GM20431 (cell line): ENCODE data around the gene DGKG.

Source experiments
- in situ Hi-C: fragments of 300-500 bp; cut with MseI, MboI; formaldehyde crosslinking; loops from one replicate; pipeline ENCODE4 v1.15.0; 2020; ENCODE audit warnings: low sequenced_read_pairs; ENCODE audit not compliant: unreplicated experiment

Gene DGKG

DNA sequence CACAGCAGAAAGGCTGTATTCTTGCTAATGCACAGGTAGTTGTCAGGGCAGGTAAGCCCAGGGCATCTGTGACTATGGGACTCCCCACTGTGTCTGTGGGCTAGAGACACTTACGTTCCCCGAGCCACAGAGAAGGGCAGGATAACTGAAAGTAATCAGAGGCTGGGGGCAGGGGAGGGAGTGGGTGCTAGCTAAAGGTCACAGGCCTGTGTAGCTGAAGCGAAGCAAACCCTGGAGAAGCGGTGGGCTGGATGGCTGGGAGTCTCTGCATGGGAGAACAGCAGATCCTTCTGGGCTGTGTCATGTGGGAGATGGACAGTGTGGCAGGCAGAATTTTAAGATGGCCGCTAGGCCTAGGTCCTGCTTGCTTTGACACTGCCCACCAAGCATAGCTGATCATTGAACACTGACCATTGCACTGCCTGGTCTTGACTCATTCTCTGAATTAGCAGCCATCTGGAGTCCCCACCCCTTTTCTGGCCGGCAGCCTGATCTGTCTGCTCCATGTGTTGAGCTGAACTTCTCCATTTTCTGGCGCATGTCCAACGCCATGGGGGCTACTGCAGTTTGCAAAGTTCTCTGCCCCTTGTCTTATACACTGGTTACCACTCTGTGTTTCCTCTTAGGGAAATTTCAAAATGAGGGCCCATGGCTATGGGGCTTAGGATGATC is 110.0 kb downstream of the DGKG start:
- in situ Hi-C loops, result loop anchor here (10.0 kb wide), 1 partner anchor 283 kb away; no protein-coding TSS in a partner anchor

DNA sequence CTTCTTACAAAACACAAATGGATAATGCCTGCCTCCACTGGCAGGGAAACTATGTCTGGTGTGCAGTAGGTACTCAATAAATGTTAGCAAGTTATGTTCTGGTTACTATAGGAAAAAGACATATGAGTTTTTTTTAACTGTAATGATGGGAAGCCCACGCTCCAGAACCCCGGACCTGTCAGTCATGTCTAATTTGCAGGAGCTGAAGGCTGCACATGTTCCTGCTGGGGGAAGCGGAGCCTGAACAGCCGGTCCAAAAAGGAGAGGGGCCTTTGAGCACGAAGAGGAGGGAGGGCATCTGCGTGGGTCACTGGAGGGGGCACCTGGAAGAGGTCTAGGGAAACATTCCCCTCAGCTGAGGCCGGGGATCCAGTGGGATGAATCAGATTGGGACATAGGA is 113.2 kb downstream of the DGKG start:
- in situ Hi-C loops, result loop anchor here (10.0 kb wide), 1 partner anchor 264 kb away; no protein-coding TSS in a partner anchor

DNA sequence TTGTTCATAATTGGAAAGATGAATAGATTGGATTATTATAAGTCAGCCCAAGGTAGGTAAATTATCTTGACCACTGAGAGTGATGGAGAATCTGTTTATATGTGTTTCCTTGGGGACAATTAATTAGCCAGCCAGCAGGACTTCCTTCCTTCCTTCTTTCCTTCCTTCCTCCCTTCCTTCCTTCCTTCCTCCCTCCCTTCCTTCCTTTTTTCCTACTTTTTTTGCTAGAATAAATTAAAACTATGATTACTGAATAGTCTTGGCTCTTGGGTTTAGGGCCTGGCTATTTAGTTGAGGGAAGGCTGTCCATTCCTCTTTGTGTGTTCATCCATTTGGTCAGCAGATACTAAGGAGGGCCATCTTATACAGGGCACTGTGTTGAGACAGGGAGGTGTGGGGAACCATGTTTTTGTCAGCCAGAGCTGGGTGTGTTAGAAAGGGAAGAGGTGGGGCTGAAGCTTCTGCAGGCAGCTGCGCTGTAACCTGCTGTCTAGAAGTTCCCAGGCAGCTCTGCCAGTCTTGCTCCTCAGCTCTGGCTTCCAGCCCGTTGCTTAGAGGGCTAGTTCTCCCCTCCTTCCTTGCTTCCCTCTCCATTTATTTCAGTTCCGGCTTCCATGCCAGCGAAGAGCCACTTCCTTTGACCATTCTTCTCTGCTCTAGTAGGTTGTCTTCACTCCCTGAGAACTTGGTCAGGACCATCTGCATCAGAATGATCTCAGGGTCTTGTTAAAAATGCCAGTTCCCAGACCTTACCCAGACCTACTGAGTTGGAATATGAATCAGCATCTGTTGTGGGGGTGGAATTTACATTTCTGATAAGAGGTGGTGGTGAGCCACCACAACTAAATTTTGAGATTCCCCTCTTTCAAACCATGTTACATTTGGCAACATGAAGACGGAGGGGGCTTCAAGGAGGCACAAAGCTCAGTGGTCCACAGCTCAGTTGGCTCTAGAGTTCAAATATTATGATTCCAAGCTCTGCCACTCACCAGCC is 113.9 kb downstream of the DGKG start:
- in situ Hi-C loops, result loop anchor here (10.0 kb wide), 1 partner anchor 263 kb away; no protein-coding TSS in a partner anchor

DNA sequence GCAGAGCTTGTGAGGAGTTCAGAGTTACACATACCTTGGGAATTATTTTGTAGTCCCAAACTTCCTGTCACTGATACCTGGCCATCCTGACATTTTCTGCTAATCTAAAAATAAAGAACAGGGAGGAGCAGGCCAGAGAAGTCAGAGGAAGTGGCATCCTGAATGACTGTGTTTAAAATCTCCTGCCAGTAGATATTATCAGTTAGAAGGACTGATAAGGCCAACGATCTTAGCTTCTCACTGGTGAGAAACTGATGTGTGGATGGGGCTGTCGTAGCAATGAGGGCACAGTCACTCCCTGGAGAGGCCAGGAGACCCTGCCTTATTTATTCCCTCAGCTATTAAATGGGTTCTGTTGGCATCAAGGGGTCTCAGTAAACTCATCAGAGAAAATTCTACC is 115.1 kb downstream of the DGKG start:
- in situ Hi-C loops, result loop anchor here (10.0 kb wide), 1 partner anchor 262 kb away; no protein-coding TSS in a partner anchor

DNA sequence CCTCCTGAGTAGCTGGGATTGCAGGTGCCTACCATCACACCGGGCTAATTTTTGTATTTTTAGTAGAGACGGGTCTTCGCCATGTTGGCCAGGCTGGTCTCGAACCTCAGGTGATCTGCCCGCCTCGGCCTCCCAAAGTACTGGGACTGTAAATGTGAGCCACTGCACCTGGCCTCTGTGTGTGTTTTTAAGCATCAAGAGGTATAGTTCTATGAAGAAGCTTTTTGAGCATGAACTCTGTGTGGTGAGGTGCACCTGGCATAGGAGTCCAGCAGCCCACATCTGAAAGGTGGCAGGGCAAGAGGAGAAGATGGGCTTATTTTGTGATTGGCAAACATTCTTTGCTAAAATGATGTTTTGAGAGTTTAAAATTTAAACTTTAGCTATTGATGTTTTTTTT is 118.0 kb downstream of the DGKG start:
- in situ Hi-C loops, result loop anchor here (10.0 kb wide), 1 partner anchor 259 kb away; no protein-coding TSS in a partner anchor

DNA sequence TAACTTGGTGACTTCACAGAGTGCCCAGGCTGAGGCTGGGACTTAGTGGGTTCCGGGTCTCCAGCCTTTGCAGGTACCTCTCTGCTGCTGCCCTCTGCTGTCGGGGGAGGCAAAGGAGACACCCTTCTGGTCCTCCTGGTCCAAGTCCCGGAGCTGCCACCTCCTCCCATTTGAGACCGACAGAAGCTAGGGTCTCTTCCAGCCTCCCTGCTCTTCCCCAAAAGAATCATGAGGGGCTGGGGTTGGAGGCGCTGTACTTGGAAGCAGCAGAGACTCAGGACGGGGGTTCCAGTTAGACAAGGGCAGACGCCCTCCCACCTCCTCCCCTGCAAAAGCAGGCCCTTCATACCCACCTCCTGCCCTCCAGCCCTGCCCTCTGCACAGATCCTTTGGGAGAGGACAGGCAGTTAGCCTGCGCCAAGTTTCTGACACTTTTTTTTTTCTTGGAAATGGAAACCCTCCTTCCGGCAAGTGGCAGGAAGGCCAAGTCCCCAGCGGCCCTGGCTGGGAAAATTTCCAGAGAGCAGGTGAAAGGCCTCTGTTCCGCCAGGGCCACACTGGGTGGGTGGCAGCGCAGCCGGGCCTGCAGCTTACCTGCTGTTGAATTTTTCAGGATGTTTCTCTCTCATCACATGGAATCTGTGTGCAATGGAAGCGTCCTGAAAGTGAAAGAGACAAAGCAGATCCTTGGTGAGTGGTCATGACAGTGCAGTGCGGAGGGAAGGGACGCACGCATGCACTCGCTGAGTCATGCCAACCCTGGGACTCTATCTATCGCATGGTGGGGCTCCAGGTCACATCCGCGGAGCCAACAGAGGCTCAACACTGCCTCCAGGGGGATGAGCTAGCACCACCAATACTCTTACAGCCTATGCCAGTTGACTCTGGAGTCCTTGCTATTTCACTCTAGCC is 119.9 kb downstream of the DGKG start:
- in situ Hi-C loops, result loop anchor here (10.0 kb wide), 1 partner anchor 257 kb away; no protein-coding TSS in a partner anchor

DNA sequence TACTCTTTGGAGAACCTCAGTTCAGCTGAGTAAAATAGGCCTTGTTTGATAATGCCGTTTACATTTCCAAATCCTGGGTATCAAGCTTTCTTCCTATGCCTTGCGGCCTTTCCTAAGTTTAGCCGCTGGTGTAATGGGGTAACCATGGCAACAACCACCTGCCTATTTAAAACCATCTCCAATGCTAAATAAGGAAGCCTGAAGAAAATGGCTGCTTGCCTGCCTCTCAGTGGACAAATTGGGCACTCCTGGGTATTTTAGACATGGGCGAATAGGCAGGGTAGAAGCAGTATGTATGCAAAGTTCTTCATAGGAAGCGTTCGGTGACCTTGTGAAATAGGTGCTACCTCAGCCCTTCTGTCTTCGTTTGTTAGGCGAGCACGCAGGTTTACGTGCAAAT is 122.7 kb downstream of the DGKG start:
- in situ Hi-C loops, result no loop called here

DNA sequence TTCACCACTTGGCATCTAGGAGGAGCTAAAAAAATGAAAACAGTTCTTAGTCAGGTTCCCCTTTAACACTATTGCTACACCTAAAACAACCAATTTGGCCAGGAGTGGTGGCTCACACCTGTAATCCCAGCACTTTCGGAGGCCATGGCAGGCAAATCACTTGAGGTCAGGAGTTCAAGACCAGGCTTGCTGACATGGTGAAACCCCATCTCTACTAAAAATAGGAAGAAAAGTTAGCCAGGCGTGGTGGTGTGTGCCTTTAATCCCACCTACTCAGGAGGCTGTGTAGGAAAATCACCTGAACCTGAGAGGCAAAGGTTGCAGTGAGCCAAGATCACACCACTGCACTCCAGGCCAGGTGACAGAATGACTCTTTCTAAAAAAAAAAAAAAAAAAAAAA is 124.1 kb downstream of the DGKG start:
- in situ Hi-C loops, result no loop called here

DNA sequence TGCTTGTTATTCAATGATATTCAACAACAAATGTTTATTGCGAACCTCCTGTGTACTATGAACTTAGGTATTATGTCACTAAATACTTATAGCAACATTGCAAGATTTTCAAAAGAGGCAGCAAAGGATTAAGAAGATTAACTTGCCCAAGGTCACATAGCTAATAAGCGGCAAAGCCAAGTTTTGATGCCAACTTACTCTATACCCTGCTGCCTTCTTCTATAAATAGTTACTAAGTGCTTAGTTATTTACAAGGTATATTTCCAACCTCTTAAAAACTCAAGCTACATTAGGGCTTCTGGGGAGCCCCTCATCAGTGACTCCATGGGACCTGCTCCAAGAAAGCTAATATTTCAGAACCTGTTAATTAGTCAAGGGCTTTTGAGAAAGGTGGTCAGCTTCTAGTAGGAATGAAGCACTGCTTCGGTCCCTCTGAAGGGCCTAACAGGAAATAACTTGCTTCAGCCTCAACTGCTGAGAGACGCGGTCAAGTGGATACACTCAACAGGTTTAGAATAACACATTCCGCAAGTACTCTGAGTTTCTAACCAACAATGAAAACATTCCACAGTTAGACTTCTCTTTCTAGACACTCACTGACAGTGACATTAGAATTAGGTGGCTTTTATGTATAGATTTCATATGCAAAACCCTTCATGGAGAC is 125.5 kb downstream of the DGKG start:
- in situ Hi-C loops, result no loop called here

DNA sequence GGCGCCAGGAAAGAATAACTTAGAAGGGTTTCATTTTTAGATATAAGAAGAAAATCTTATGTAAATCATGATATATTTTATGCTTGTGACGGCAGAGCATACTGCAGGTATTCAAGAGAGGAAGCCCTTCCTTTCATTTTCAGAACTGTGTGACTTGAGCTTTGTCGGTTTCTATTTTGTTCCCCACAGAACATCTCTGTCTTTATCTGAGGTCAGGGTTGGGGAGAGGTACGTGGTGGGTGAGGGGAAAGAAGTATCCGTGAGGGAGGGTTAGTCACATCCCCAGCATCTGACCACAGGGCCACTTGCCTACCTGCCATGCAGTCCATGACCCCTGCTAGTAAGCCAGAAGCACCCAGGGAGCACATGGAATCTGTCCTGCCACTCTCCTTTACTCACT is 126.5 kb downstream of the DGKG start:
- in situ Hi-C loops, result no loop called here

DNA sequence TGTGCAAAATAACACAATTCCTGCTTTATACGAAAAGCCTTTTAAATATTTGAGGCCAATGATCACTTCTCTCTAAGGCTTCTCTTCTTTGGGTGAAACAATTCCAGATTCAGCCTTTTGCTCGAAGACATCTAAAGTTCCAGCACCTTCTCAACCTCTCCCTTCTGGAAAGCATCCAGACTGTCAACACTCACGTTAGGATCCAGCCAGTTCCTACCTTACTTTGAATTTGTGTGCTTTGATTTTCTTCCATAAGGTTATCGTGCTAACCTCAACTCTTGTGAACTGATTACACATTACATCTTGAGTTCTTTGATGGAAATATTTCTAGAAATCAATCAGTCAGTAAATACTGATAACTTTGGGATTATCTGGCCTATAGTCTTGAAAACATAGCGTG is 127.9 kb downstream of the DGKG start:
- in situ Hi-C loops, result no loop called here

DNA sequence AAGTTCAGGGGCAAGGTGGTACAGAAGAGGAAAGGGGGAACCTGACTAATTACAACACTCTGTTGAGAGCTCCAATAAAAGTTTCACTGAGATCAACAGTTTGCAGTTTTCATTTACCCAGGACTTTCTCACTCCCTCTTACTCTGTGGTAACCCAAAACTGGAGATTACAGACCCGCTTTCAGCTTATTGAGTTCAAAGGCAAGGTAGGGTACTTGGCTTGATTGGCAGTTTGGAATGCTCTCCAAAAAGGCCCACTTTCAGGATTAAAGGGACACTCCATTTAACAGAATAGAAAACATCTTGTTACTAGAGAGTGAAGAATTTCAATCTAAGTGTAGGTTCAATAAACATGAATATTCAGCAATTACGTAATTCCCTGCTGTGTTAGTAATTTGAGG is 135.6 kb downstream of the DGKG start:
- in situ Hi-C loops, result no loop called here

DNA sequence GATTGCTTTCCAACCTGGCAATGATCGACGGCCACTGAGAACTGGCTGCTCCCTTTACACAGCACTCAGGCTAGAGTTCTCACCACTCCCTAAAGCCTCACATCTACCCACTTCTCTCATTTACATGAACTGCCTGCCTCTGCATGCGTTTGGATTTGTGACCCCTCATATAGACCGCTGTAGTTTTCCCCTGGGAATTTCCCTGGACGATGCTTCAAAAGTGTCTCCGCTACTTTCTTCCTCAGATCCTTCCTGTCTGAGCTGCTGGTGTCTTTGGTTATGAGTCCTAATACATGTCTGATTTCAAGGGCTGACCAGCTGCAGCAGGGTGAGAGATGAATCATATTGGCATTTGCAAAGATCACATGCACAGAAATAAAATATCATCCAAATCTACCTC is 136.4 kb downstream of the DGKG start:
- in situ Hi-C loops, result no loop called here

DNA sequence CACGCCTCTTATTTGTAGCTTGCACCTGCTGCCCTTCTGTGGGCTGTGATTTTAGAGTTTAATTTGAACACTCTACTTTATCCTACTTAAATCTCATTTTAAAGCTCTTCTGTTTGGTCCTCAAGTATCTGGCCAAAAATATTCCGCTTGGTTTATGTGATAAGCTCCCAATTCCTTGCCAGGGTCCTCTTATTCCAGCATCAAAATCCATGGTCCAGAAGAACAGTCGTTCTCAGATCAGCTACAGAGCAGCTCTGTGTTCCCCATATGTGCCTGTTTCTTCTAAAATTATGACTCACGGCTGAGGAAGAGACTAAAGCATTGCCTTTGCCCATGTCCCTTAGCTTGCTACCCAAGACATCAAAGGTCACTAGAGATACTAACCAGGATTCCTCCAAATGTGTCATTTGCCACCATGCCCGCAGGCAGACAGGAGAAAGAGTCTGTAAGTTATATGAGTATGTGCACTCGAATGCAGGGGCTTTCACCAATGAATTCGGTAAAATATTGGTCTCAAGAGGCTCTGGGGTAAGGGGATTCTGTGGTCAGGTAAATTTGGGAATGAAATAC is 137.9 kb downstream of the DGKG start:
- in situ Hi-C loops, result no loop called here

DNA sequence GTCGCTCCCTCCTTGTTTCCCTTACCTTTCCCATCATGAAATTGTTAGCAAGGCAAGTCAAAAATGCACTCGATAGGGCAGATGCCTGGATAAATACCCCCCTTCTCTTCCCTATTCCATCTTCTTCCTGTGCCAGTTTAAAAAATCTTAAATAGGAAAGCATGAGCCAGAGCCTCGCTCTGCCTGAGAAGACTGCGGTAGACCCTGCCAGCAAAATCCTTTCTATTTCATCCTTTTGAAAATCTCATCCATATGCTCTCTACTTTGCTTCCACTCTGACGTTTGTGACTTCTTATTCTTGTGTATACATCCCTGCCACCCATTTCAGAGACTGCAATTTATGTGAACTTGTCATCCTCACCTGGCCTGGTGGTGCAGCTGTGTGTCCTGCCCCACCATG is 138.6 kb downstream of the DGKG start:
- in situ Hi-C loops, result no loop called here

DNA sequence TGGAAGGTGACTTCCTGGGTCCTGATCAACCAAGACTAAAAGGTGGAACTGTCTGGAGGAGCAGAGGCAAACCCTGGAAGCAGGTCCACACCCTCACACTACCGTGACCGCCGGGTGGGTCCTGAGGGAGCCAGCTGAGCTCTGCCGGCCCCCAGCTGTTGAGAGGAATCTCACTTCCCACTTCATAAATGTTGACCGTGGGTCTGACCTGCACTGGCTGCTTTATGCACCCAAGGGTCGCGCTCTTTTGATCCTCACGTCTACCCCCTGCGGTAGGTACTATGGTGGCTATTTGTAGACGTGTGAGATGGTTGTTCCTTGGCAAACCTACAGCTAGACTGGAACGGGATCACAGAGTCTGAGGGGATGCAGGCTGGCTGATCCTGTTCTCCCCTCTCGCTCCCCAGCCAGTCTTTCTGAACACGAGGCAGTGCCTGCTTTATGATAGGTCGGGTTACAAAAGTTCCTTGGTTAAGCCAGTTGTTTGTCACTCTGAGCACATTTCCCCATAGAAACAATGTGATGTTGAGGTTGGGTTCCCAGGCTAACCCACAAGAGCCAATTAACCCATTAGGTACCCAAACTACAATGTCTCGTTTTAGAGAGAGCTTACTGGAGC is 140.2 kb downstream of the DGKG start:
- in situ Hi-C loops, result no loop called here

DNA sequence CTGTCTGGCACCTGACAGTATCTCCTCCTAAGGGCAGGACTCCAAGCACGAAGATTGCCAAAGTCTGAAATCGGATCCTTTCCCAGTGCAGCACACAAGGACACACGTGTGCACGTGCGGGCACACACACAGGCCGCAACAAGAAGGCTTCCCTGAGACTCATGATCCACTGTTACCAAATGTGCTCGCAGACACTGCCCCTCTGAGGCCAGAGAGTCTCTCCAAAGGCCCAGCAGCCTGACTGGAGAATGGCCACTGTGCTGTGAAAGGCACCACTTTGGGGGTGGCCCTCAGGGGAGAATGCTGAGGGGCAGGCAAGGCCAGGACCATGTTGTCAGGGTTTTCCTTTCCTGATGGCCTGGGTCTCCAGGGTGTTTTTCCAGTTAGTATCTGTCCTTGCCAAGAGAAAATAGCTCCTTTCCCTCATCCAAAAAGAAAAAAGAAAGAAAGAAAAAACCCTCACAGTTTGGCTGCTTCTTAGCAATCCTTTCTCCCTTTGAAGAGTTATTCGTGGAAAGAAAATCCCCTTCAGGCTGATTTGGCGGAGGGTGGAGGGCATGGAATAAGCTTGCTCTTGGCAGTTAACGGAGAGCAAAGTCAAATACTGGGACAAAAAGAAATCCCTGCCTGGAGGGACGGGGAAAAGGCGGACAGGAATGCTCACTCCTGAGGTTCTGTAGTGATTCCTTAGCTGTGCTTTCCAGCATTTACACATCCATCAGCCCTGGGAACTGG is 141.0 kb downstream of the DGKG start:
- in situ Hi-C loops, result no loop called here

DNA sequence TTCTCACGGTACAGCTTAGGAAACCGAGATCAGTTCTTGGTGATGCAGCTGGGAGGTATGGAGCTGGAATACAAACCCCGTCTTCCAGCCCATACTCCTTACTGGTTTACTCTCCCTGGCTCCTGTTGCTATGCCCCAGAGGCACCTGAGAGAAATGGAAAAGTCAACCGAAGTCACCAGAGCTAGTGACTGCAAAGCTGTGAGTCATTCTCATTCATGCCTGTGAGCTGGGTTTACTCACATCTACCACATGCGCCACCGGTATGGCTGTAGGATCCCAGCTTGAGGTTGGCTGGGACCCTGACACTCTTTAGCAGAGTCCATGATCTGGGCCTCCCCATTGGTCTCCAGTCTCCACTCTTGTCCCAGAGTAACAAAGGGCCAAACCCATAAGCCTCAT is 141.7 kb downstream of the DGKG start:
- in situ Hi-C loops, result no loop called here
